Thyroid gland (tissue), 4 donors: Measurements from ENCODE around the gene BNIP5.

ENCODE experiments used
- CTCF ChIP-seq, 6 experiments: fragments of 200-600 bp in 3 of 6; fragments of 450-650 bp in 3 of 6; sonication (generic) in 3 of 6; IDR thresholded peaks; one replicate each; pipeline ENCODE4 v1.5.1; 2016 to 2019; ENCODE audit warnings: antibody characterized with exemption in 6 of 6, mild to moderate bottlenecking in 2 of 6, inconsistent platforms in 1 of 6, moderate library complexity in 1 of 6
- POLR2A ChIP-seq, 2 donors: fragments of 450-650 bp; IDR thresholded peaks; one replicate each; pipeline ENCODE4 v1.6.1; 2017; ENCODE audit warnings: antibody characterized with exemption in 2 of 2, mild to moderate bottlenecking in 2 of 2, moderate library complexity in 1 of 2

- TF ChIP-seq CTCF (IDR thresholded peaks at IDR 0.05) = no peak
- no peak for TF ChIP-seq POLR2A (IDR thresholded peaks at IDR 0.05)
Observed at GRCh38 chr6:36324715-36325114, 12.0 kb downstream of the BNIP5 start.
